Lung (tissue), 12 donors: ENCODE results near the gene RHOBTB1. TPM values are rescaled to one million over a fixed set of nuclear protein-coding genes. Genes with fewer than 3 reads are reported as not detected.

ENCODE experiments used
- ATAC-seq: fragments of 200-7000 bp; cut with Tn5 transposase; one replicate; pipeline ENCODE4 v1.9.1; 2020; ENCODE audit warnings: moderate number of reproducible peaks; ENCODE audit not compliant: insufficient read depth, low FRiP score
- DNase-seq, 3 donors: peaks; one replicate each; pipeline ENCODE4 v3.0.0-alpha.2; 2013 to 2017
- H3K27ac ChIP-seq, 2 donors: one replicate each; pipeline ENCODE4 v1.5.1; 2013; ENCODE audit warnings: mild to moderate bottlenecking in 2 of 2, moderate library complexity in 2 of 2, control low read depth in 1 of 2, inconsistent platforms in 1 of 2, low read depth in 1 of 2, low read length in 1 of 2
- H3K27me3 ChIP-seq, 3 donors: one replicate each; pipeline ENCODE4 v1.5.1; 2013; ENCODE audit warnings: low read length in 2 of 3; ENCODE audit not compliant: control insufficient read depth in 3 of 3, insufficient read depth in 3 of 3
- H3K36me3 ChIP-seq, 4 donors: one replicate each; pipeline ENCODE4 v1.5.1; 2013; ENCODE audit warnings: low read length in 4 of 4, mild to moderate bottlenecking in 1 of 4, moderate library complexity in 1 of 4; ENCODE audit not compliant: control insufficient read depth in 4 of 4, insufficient read depth in 4 of 4
- H3K4me1 ChIP-seq, 5 donors: one replicate each; pipeline ENCODE4 v1.5.1; 2013; ENCODE audit warnings: low read length in 5 of 5, mild to moderate bottlenecking in 2 of 5, moderate library complexity in 1 of 5; ENCODE audit not compliant: control insufficient read depth in 5 of 5, insufficient read depth in 5 of 5
- H3K4me3 ChIP-seq: one replicate; pipeline ENCODE4 v1.5.1; 2013; ENCODE audit warnings: mild to moderate bottlenecking, control low read depth, moderate library complexity
- H3K9ac ChIP-seq, 2 donors: one replicate each; pipeline ENCODE4 v1.5.1; 2013; ENCODE audit warnings: low read length in 2 of 2, control low read depth in 1 of 2; ENCODE audit not compliant: insufficient read depth in 1 of 2
- H3K9me3 ChIP-seq, 4 donors: one replicate each; pipeline ENCODE4 v1.5.1; 2013; ENCODE audit warnings: low read length in 3 of 4, mild to moderate bottlenecking in 1 of 4, moderate library complexity in 1 of 4; ENCODE audit not compliant: control insufficient read depth in 4 of 4, insufficient read depth in 3 of 4
- CTCF ChIP-seq: IDR thresholded peaks from 2 replicates; pipeline ENCODE4 v1.5.1; 2012; ENCODE audit warnings: mild to moderate bottlenecking; ENCODE audit errors: control extremely low read depth, extremely low read depth
- WGBS, 2 donors: extraction: QIAGEN DNeasy Blood & Tissue Kit; methylation state at CpG; one replicate each; pipeline ENCODE4 v1.1.7; 2013; 5-methylcytosine and 5-hydroxymethylcytosine counted together
- polyA plus RNA-seq, 2 donors: library from polyadenylated mRNA; stranded (reverse); fragments of 200-250 nt; gene quantifications; one replicate each; pipeline ENCODE4 v1.2.1, GENCODE V29; 2013
- total RNA-seq, 2 donors: library from RNA; depleted of rRNA in 1 of 2; stranded (reverse); fragments of >200 nt in 1 of 2; gene quantifications; one replicate each; pipeline ENCODE4 v1.2.1, GENCODE V29; 2014 to 2021
- donor health status: control.
- donor health status: control.
- donor health status: Bipolar disorder and iron deficiency.
- donor health status: healthy.
- donor health status: DM: yes; HTN: yes; CAD: no.

The RHOBTB1 gene
- total and polyA plus RNA-seq, 4 donors, result 4.8 to 27.2 (median 8.0) TPM

GRCh38 chr10:60976687-60977086 lies 32.7 kb upstream of the RHOBTB1 start:
- TF ChIP-seq CTCF, result no peak
- Histone ChIP-seq H3K4me3 (no peak overlapping the region), H3K27ac (no peak overlapping the region), H3K9me3 (no peaks in the 10 kb centered on the region), H3K27me3 (no peaks in the 10 kb centered on the region), H3K36me3 (no peaks in the 10 kb centered on the region), H3K4me1 (peaks cover 0 to 67% (median 4%) of the 10 kb centered on the region in 5 donors), H3K9ac (no peak overlapping the region)
- peak in 2 of 3 donors; percentile 65 to 71 for DNase-seq
- 86 to 89% methylated on average over 2 of the region's 2 CpGs for WGBS, 2 donors
- no peak for ATAC-seq

- no peak for TF ChIP-seq CTCF
- no peaks in the 10 kb centered on the region for H3K27me3 ChIP-seq
- no peaks in the 10 kb centered on the region for H3K36me3 ChIP-seq
- DNase-seq (peak; percentile 35 to 96 (median 95)), ATAC-seq (no peak)
- no peaks in the 10 kb centered on the region for H3K9me3 ChIP-seq
- 70 to 82% methylated on average over 1 of the region's 1 CpG for WGBS, 2 donors
- H3K9ac ChIP-seq, result peak overlapping the region in 1 of 2 donors; percentile 59
- no peak overlapping the region for H3K4me3 ChIP-seq
- peaks cover 0 to 63% (median 0%) of the 10 kb centered on the region in 5 donors for H3K4me1 ChIP-seq
- H3K27ac ChIP-seq, result no peak overlapping the region
Observed at GRCh38 chr10:60975716-60976115, 31.7 kb upstream of the RHOBTB1 start.

- Histone ChIP-seq H3K4me1 (peaks cover 0 to 63% (median 0%) of the 10 kb centered on the region in 5 donors), H3K27ac (no peak overlapping the region), H3K27me3 (no peaks in the 10 kb centered on the region), H3K4me3 (no peak overlapping the region), H3K9ac (no peak overlapping the region), H3K36me3 (no peaks in the 10 kb centered on the region), H3K9me3 (no peaks in the 10 kb centered on the region)
- TF ChIP-seq CTCF, result no peak
- peak in 1 of 3 donors; percentile 18 for DNase-seq
- WGBS, 2 donors, result 57 to 74% methylated on average over 3 of the region's 3 CpGs
- ATAC-seq, result no peak
Observed at GRCh38 chr10:60974463-60975149, 30.6 kb upstream of the RHOBTB1 start.
